Islet precursor cell (in vitro differentiated cells): ENCODE measurements around the gene PAXIP1.
"Not testable (repeated sequence)": the region's sequence is repeated elsewhere in the genome, so short reads cannot be mapped to it uniquely, and the experiment has no call there.

Source experiments
- DNase-seq: peaks from one replicate; pipeline ENCODE4 v3.0.0-alpha.2; 2018

PAXIP1 gene

GRCh38 chr7:155003092-155003375 is at the start of gene PAXIP1:
TSS of gene PAXIP1 (minus strand) at chr7:155003124. CDS start at chr7:155002929, 195 bp downstream.
- no peak for DNase-seq

GRCh38 chr7:155051355-155051754 is 48.4 kb upstream of the PAXIP1 start:
- no peak for DNase-seq

DNA sequence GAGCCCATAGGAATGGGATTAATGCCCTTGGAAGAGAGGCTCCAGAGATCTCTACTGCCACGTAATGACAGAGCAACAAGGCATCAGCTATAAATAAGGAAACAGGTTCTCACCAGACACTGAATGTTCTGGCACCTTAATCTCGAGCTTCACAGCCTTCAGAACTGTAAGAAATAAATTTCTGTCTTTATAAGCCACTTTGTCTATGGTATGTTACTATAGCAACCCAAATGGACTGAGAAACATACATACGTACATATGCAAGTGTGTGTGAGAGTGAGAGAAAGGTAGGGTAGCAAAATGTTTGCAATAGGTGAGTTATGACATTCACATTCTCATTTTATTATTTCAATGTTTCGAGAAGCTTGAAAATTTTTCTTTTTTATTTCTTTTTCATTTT is 45.1 kb upstream of the PAXIP1 start:
- no peak for DNase-seq

DNA sequence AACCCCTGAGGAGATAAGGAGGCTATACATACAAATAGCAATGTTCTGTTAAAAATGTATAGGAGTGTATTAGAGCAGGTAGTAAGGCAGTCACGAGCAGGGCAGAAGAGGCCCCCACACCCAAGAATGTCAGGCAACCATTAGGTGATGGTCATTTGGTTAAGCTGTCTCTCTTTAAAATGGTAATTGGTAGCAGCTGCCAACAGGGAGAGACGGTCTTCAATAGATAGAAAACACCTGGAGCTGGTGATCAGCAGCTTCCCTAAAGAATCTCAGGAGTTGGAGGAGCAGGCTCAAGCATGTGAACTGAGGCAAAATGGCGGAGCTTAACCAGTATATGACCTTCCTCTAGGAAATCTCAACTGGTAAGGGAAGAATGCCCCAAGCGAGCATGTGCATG is 40.8 kb upstream of the PAXIP1 start:
- DNase-seq: no peak

DNA sequence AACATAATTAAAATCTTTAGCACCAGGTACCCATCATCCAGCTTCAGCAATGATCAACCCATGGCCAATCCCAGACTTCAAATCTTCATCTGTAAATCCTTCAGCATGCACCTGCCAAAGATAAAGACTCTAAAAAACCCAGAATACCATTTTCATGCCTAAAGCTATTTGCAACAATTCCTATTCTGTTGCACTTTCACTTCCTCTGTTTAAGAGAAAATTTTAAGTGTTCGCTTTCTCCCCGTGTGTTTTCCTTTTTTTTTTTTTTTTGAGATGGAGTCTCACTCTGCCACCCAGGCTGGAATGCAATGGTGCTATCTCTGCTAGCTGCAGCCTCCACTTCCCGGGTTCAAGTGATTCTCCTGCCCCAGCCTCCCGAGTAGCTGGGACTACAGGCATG is 35.4 kb upstream of the PAXIP1 start:
- no peak for DNase-seq

DNA sequence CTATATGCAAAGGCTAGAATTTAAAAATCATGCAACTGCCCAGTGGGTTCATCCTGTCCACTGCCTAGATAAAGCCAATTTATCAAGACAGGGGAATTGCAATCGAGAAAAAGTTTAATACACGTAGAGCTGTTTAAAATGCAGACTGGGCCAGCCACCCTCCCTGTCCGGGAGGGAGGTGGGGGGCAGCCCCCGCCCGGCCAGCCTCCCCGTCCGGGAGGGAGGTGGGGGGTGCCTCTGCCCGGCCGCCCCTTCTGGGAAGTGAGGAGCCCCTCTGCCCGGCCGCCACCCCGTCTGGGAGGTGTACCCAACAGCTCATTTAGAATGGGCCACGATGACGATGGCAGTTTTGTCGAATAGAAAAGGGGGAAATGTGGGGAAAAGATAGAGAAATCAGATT is 31.6 kb upstream of the PAXIP1 start:
- not testable (repeated sequence) for DNase-seq

GRCh38 chr7:155032978-155033377 is 30.1 kb upstream of the PAXIP1 start:
- DNase-seq: no peak

DNA sequence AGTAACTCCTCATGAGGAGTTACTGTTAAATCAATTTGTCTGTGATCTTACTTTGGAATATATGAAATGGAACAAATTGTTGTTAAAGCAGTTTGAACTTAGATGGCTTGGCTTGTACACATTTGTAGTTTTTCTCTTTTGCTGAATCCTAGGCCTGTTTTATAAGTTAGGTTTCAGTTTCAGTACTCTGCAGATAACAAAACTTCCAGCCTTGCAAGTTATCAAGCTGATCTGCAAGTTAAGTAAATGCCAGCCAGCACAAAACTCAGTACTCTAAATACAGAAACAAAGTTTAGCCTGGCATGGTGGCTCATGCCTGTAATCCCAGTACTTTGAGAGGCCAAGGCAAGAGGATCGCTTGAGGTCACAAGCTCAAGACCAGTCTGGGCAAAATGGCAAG is 25.0 kb upstream of the PAXIP1 start:
- DNase-seq: no peak

- peak; percentile 75 for DNase-seq
Measured at GRCh38 chr7:155021699-155022145, 18.8 kb upstream of the PAXIP1 start.

DNA sequence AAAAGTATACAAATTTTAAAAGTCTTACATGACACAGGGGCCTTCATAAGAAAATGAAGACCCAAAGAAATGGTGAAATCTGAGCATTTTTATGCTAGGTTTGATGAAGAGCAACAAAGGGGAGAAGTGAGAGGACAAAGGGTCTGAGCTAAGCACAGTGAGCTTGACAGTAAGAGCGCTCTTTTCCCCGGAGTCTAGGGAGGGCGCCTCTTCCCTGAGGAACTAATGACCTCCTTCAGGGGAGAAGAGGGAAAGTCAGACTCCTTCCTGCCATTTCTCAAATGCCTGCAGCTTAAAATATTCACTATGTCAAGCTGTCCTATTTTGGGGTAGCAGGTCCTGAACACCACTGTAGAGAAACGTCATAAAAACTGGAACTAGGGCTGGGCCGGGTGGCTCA is 18.1 kb upstream of the PAXIP1 start:
- no peak for DNase-seq

- no peak for DNase-seq
Measured at GRCh38 chr7:155017834-155018233, 14.9 kb upstream of the PAXIP1 start.

GRCh38 chr7:155011086-155011485 is 8.2 kb upstream of the PAXIP1 start:
- DNase-seq: no peak

DNA sequence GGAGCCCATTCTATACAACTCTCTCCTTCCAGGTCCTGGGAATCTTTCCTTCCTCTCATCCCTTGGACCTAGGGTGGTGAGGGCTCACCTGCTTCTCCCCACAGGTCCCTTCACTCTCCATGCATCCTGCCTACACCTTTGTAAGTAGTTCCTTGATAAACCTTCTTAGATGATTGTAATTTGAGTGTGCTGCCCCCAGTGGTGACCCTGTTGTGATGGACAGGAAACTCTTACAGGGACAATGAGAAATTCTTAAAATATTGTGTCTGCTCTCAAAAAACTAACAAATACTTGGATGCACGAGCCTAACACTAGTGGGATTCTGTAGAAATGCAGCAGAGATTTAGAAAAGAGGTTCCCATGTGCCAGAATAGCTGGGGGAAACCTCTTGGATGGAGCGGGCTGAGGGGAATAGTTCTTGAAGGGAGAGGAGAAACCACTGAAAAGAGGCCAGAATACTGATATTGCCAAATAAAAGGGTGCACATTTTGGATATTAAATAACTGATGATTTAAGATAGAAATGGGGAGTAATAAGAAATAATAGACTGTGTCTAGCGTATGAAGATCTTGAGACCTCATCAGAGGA is 6.7 kb upstream of the PAXIP1 start:
- DNase-seq: no peak

DNA sequence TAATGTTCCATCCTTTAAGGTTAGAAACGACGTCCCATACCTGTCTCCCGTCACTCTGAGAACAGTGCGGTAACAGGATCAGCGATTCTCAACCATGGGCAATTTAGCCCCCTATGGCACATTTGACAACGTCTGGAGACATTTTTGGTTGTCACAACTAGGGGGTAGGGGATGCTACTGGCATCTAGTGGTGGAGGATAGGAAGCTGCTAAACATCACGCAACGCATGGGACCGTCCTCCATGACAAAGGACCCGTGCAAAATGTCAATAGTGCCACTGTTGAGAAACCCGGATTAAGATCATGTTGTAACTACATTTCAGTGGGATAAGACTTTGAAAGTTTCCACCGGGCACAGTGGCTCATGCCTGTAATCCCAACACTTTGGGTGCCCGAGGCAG is 5.0 kb upstream of the PAXIP1 start:
- peak; percentile 64 for DNase-seq

- DNase-seq: peak; percentile 92
Measured at GRCh38 chr7:155003376-155004214, 671 bp upstream of the PAXIP1 start.

DNA sequence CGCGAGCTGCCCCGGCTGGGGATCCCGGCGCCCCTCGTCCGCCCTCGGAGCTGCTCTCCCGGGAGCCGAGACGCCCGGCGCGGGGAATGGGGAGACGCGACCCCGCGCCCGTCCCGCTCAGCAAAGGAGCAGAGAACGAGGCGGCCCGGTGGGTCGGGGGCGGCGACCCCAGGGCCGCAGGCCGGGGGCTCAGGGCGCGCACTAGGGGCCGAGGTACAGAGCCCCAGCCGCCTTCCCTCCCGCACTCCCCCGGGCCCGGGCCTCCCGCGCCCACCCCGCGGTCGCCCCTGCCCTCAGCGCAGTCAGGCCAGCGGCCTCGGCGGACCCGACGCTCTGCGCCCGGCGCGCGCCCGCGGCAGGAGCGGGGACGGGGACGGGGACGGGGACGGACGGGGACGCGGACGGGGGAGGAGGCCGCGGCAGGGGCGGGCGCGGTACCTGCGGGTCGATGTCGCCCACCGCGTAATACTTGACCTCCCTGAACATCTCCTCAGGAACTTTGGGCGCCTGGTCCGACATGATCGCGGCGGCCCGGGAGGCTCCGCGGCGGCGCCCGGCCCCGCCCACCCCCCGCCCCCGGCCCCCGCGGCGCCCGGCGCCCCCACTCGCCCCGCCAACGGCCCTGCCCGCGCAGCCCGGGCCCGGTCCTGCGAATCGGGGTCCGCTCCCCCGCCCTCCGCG is 373 bp downstream of the PAXIP1 start:
- DNase-seq: peak; percentile 72

- DNase-seq: no peak
Measured at GRCh38 chr7:155001756-155002410, 1.0 kb downstream of the PAXIP1 start.

- no peak for DNase-seq
Measured at GRCh38 chr7:155000795-155001194, 2.1 kb downstream of the PAXIP1 start.

- no peak for DNase-seq
Measured at GRCh38 chr7:154998481-154998880, 4.4 kb downstream of the PAXIP1 start.

GRCh38 chr7:154997840-154998370 is 5.0 kb downstream of the PAXIP1 start:
- DNase-seq: no peak

GRCh38 chr7:154996756-154997155 is 6.2 kb downstream of the PAXIP1 start:
- no peak for DNase-seq

DNA sequence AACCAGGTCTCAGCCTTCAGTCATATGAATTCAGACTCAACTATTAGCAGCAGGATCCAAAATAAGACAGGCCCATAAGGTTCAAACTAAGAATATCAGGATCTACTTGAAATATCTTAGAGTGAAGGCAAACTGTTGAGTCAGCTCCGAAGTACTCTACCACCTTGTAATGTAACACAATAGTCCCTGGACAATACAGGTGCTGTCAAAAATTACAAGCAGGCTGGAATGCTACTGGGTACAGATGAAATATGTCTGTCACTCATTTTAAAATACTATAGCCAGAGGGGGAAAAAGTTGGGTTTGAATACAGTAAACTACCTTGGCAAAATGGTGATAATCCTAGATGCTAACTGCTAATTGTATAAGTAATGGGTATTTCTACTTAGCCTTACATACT is 6.8 kb downstream of the PAXIP1 start:
- DNase-seq: no peak

- no peak for DNase-seq
Measured at GRCh38 chr7:154994996-154995395, 7.9 kb downstream of the PAXIP1 start.
